Activated T-helper 1 cell treated with anti-CD3 and anti-CD28 coated beads, Interleukin-2, amount 50 U/mL, for 16 hours (primary cell): ENCODE results near the gene HMCN2.

ENCODE experiments used
- DNase-seq, 2 donors: peaks; one replicate each; pipeline ENCODE4 v3.0.0-alpha.2; 2020; ENCODE audit warnings: low read depth in 1 of 2, low spot score in 1 of 2

HMCN2 gene

GRCh38 chr9:130265431-130266235, at the start of gene HMCN2:
Gene HMCN2 (plus strand): TSS chr9:130265760. CDS start chr9:130265879, 119 bp downstream.
- no peak for DNase-seq

DNA sequence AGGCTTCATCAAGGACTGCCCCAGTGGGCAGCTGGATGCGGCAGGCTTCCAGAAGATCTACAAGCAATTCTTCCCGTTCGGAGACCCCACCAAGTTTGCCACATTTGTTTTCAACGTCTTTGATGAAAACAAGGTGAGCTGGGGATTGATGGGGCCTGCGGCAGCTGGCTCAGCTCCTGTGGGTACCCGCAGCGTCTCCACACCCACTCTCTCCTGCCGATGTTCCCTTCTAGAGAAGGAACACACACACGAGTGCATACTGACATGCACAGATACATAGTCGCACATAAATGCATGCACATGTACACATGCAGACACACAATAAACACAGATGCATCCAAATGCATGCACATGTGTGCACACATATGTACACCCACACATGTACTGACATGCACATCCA, 47.7 kb upstream of the HMCN2 start:
- no peak for DNase-seq

DNA sequence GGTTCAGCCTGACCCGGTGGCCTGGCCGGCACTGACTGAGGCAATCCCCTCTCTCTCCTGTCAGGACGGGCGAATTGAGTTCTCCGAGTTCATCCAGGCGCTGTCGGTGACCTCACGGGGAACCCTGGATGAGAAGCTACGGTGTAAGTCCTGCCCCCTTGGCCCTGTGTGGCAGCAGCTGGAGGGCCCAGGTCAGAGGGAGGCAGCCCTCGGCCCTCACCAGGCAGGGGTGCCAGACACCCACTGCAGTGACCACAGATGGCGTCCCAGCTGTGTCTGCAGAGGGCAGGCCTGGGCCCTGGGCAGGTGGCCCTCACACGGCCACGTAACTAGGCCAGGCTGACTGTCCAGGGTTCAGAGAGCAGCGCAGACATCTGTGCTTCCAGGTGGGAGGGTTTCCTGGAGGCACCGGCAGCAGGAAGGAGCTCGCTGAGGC, 45.9 kb upstream of the HMCN2 start:
- no peak for DNase-seq

- no peak for DNase-seq
These were observed 45.2 kb upstream of the HMCN2 start for GRCh38 chr9:130220352-130220751.

DNA sequence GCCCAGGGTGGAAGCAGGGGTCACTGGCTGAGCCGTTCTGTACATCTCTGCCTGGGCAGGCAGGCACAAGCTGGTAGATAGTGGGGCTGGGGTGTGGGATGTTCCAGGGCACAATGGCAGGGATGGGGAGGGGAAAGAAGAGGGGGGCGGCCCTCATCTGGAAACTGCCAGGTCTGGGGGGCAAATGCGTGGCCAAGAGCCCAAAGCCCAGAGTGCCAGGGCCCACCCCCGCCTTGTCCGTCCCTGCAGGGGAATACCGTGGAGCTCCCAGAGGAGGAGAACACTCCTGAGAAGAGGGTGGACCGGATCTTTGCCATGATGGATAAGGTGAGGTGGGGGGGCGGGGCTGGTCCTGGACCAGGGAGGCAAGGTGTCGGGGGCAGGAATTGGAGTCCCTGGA, 42.7 kb upstream of the HMCN2 start:
- DNase-seq: no peak

DNA sequence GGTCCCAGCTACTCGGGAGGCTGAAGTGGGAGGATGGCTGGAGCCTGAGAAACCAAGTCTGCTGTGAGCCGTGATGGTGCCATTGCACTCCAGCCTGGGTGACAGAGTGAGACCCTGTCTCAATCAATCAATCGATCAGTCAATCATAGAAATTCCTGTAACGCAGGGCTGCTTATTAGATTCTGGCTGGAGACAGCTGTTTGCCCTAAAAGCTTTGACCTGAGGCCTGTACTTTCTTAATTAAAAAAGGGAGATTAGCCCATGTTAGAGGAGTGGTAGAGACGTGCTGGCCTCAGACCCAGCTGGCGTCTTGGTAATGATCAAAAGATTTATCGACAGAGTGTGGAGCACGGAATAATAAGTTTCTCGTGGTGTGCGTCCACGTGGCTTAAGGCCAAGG, 40.5 kb upstream of the HMCN2 start:
- no peak for DNase-seq

- no peak for DNase-seq
These were observed 40.0 kb upstream of the HMCN2 start for GRCh38 chr9:130225586-130225985.

GRCh38 chr9:130226112-130226511, 39.4 kb upstream of the HMCN2 start:
- no peak for DNase-seq

- DNase-seq: no peak
These were observed 37.7 kb upstream of the HMCN2 start for GRCh38 chr9:130227833-130228232.

DNA sequence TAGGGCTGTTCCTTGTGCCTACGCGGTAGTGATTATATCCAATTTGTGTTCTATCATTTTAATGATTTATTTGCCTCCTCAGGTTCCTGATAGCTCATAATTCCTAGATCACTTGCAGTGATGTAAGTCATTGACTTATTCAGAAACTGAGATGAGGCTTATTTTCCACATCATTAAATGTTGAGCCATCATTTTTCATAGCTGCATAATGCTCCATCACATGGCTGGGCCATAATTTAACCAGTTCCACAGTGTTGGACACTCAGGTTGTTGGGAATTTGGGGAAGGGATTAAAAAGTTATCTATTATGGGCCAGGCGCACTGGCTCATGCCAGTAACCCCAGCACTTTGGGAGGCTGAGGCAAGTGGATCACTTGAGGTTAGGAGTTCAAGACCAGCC, 35.8 kb upstream of the HMCN2 start:
- no peak for DNase-seq

- DNase-seq: no peak
These were observed 34.9 kb upstream of the HMCN2 start for GRCh38 chr9:130230631-130231030.

DNA sequence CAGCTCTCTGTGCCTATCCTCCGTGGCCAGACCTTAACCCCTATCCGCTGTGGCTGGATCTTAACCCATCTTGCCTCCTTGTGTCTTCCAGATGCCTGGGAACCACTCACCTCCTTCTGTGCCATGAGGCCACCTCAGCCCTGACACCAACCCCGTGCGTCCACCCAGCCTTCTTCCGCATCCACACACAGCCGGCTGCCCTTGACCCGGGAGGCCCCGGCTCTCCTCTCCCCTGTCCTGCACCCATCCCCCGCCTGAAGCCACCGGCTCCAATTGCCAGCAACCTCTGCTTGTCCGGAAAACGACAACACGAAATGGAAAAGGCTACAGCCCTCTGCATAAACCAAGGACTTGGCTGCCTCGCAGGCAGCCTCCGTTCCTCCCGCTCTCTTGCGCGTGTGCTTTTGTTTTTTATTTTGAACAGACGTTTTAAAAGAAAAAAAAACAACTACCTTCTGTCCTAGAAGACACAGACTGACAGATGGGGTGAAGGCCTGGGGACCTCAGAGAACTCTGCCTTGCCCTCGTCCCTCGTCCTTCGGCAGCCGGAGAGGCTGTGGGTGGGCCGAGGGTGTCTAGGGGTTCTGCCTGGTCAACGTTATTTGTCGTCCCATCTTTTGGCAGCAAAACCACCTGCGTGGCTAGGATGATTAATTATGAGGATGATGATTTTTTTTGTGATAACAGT, 32.5 kb upstream of the HMCN2 start:
- no peak for DNase-seq

DNA sequence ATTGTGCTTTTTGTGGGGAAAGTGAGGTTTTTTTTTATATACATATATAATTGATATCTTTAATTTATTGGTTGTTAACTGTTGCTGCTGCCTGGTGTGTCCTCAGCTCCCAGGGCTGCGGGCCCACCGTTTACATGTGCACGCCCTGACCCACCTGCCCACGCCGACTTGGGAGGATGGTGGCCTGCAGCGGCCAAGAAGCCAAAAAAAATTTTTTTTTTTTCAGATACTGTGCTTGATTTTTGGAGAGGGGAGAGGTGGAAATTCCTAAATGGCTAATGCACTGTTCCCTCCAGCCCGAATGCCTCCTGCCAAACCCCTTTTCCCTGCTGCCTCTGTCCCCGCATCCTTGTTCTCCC, 32.0 kb upstream of the HMCN2 start:
- DNase-seq: no peak

DNA sequence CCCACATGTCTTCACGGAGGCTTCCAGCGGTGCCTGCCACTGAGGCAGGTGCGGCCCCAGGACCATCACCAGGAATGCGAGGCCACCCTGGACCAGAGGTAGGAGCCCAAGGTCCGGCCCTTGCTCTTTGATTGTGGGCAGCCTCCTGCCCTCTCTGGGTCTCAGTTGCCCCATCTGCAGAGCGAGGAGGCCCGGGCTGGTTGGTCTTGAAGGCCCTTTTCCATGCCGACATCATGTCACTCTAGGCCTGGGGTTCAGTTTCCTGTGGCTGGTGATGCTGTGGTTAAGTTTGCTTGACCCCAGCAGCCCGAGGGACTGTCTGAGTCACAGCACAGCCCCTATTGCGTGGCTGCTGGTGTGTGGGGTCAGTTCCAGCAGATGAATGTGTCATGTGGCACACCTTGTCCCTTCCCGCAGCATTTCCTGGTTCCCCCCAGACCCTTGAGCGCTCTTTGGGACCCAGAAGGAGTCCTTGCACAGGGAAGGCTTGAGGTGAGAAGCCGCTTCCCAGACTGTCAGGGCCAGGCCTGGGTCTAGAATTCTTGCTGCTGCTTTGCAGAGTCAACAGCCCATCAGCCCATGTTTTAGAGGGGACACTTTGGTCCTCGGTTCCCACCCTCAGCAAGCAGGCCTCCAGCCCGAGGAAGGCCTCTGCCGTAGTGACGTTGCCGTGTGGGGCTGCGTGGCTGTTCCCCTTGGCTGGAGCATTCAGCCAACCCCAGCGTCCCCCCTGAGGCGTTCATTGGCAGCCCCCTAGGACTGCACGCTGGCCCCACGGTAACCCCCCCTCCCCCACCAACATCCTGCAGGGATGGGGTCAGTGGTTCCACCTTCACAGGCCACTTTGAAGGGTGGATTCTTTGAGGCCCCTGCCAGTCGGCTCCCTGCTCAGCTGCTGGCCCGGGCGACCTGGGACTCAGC, 31.0 kb upstream of the HMCN2 start:
- no peak for DNase-seq

- peak; percentile 52 to 55 for DNase-seq
These were observed 29.8 kb upstream of the HMCN2 start for GRCh38 chr9:130235558-130236435.

DNA sequence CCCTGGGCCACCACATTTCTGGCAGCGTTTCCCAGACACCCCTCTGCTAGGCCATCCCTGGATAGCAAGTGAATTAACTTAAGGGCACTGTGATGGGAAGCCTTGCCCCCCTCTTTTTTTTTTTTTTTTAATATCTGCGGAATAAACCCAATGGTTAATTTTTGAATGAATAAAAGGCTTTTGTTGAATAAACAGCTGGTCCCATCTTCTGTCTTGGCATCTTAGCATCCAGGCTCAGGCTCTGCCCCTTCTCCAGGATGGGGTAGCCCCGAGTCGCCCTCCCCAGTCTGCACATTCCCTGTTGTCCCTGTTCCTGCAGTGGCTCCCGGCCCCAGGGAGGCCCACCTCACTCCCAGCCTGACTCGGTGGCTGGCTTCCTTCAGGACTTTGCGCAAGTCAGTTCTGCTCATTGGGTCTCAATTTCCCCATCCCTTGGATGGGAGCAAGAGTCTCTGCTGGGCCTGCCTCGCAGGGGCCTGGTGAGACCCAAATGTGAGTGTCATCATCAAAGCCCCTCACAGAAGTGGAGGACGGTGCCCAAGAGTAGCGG, 29.0 kb upstream of the HMCN2 start:
- no peak for DNase-seq

DNA sequence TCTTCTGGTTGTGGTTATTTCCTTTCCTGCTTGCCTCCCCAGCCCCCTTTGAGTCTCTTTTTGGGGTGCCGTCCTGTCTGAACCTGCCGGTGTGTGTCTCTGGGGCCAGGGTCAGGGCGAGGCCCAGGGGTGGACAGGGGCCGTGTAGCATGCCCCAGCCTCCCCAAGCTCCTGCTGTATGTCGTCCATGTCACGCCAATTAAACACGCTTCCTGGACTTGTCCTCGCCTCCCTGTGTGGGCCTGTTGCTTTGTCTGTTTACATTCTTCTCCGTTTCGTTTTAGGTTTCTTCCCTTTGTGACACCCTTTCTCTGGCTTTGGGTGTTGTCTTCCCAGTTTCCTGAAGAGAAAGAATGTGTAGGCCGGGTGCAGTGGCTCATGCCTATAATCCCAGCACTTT, 28.5 kb upstream of the HMCN2 start:
- DNase-seq: no peak

DNA sequence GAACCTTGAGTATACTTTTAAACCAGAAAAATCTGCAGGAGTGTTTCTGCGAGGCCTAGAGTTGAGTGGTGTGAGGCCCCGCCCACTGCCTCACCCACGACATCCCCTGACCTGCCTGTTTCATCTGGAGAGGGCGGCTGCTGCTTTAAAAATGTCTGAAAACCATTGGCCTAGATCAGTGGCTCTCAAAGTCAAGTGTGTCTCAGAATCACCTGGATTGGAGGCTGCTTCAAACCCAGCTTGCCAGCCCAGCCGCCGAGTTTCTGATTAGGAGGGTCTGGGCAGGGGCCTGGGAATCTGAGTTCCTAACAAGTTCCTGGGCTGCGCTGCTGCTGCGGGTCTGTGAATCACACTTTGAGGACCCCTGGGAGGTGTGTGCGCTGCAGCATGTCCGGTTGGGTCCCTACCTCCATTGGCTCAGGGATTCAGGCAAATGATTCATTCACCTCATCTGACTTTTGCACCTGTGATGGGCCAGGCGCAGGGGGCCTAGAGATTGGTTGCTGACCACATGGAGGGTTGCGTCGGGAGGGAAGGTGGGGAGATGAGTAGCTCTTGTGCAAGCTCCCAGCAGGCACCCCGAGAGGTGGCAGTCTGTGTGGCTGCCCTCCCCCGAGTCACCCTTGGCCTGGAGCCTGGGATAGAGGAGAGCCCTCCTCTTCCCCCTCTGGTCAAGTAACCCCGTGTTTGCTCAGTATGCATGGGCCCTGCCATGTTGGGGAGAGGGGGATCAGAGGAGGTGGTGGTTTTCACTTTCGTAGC, 27.6 kb upstream of the HMCN2 start:
- no peak for DNase-seq

DNA sequence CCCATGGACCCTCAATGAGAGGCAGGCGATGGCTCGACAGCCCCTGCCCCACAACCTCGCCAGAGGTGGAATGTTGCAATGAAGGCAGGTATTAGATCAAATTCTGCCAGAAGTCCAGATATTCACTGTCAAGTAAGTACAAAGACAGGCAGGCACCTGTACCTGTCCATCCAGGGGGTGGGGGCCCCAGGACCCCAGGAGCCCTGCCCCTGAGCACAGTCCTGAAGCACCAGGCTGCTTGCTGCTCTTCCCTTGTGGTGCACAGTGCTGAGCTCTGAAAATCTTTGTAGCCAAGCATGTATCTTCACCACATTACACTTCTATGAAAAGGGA, 26.2 kb upstream of the HMCN2 start:
- no peak for DNase-seq

DNA sequence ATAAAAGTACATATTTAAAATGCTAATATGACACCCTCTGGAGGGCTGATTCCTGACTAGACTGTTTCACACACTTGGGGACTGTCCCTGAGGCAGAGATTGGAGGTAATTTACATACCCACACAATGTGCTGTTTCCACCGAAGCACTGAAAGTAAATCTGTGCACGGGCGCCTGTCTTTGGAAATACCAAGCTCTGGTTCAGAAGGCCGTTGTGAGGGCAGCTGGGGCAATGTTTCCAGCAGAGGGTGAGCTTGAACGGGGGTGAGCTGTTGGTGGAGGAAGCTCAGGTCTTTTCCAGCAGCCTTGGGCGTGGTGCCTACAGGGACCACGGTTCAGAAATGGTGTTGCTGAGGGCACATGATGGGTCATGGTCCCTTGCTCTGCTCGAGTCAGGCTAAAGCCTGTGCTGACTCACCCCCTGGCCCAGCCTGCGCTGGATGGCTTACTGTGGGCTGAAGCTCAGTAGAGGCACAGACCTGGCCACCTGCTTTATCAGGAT, 25.8 kb upstream of the HMCN2 start:
- no peak for DNase-seq
